ENCODE data around the gene RASD1. TPM values are rescaled to one million over a fixed set of nuclear protein-coding genes. Genes with fewer than 3 reads are reported as not detected.

The RASD1 gene
- total RNA-seq, 1 experiment from 2014 or later: 5.7 TPM

DNA sequence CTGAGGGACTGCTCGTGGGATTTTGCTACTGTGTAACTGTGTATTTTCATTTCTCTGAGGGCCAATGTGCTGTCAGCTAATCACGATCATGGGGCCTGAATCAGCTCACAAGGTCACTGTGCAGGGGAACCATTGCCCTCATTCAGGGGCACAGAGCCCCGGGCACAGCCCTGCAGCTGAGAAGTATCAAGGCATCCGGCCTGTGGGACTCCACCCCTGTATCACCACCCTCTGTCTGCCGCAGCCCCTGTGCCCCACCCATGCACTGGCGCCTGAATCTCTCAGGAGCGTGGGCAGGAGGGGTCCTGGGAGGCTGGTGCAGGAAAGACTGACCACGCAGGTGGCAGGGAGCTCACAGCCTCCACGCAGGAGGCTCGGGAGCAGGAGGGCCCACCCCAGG lies 43.4 kb upstream of the RASD1 start:
- H3K79me1 ChIP-seq (ENCODE audit: insufficient read depth, low read depth, low read length, poor library complexity, severe bottlenecking): no peaks in the 10 kb centered on the region
- H3K4me2 ChIP-seq (ENCODE audit: insufficient read depth, insufficient read length, low read length): no peak overlapping the region
- Mint-ChIP-seq H3K27ac (no peak overlapping the region; a peak in 1 of 7 replicates), H3K9me3 (no peaks in the 10 kb centered on the region), H3K27me3 (ENCODE audit: low read depth) (no peaks in the 10 kb centered on the region; the same call in 1 of the 2 replicates), H3K4me1 (peaks cover 4 to 5% of the 10 kb centered on the region in 2 experiments; a peak in 3 of 4 replicates), H3K4me3 (no peak overlapping the region), H3K36me3 (ENCODE audit: insufficient read depth in 1 of 3, low read depth in 3 of 3) (no peaks in the 10 kb centered on the region; a peak in 1 of 7 replicates)
- no peak overlapping the region for H2BK120ac ChIP-seq (ENCODE audit: low read depth, low read length, poor library complexity, severe bottlenecking)
- H3K27ac ChIP-seq (ENCODE audit: insufficient read length, low read depth, low read length): no peak overlapping the region
- H3K4ac ChIP-seq (ENCODE audit: low read depth, low read length): no peak overlapping the region; the same call in 1 of the 2 replicates
- DNase-seq: no peak
- no peak overlapping the region for H3K18ac ChIP-seq (ENCODE audit: insufficient read length, low read depth, low read length)
- no peak overlapping the region for H3K14ac ChIP-seq (ENCODE audit: insufficient read depth, low read length)
- no peaks in the 10 kb centered on the region for H3K79me2 ChIP-seq (ENCODE audit: insufficient read depth, low read length)
- no peak overlapping the region for H2BK20ac ChIP-seq (ENCODE audit: low read depth, low read length, poor library complexity, severe bottlenecking)
- H3K27me3 ChIP-seq (ENCODE audit: insufficient read depth, low read length): no peaks in the 10 kb centered on the region
- no peaks in the 10 kb centered on the region for H3K9me3 ChIP-seq (ENCODE audit: control insufficient read depth, low read depth, low read length)
- no peak overlapping the region for H4K5ac ChIP-seq (ENCODE audit: insufficient read length, low read depth, low read length)
- no peaks in the 10 kb centered on the region for H3K23me2 ChIP-seq (ENCODE audit: insufficient read length, low read depth, low read length, poor library complexity, severe bottlenecking)
- H2AK5ac ChIP-seq (ENCODE audit: insufficient read length, low read length): no peak overlapping the region
- H3K23ac ChIP-seq (ENCODE audit: insufficient read length, low read depth, low read length): no peak overlapping the region
- H4K91ac ChIP-seq (ENCODE audit: insufficient read length, low read depth, low read length): no peak overlapping the region
- no peak overlapping the region for H3T11ph ChIP-seq (ENCODE audit: low read length)
- TF ChIP-seq, protein P1, sequence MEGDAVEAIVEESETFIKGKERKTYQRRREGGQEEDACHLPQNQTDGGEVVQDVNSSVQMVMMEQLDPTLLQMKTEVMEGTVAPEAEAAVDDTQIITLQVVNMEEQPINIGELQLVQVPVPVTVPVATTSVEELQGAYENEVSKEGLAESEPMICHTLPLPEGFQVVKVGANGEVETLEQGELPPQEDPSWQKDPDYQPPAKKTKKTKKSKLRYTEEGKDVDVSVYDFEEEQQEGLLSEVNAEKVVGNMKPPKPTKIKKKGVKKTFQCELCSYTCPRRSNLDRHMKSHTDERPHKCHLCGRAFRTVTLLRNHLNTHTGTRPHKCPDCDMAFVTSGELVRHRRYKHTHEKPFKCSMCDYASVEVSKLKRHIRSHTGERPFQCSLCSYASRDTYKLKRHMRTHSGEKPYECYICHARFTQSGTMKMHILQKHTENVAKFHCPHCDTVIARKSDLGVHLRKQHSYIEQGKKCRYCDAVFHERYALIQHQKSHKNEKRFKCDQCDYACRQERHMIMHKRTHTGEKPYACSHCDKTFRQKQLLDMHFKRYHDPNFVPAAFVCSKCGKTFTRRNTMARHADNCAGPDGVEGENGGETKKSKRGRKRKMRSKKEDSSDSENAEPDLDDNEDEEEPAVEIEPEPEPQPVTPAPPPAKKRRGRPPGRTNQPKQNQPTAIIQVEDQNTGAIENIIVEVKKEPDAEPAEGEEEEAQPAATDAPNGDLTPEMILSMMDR (conservative IDR thresholded peaks at IDR 0.05): no peak
- H3K56ac ChIP-seq (ENCODE audit: insufficient read length, low read depth, low read length): no peak overlapping the region
- H3K9ac ChIP-seq (ENCODE audit: extremely low read depth, insufficient read length, low read length): no peak overlapping the region
- H4K8ac ChIP-seq (replicated peaks; ENCODE audit: insufficient read length, low read depth, low read length): no peak overlapping the region
- H2BK15ac ChIP-seq (ENCODE audit: low read depth, low read length): no peak overlapping the region
- no peak overlapping the region for H2BK5ac ChIP-seq (ENCODE audit: insufficient read length, low read length)
- WGBS (ENCODE audit: extremely low coverage, insufficient read length, low lambda C conversion rate): no CpG with 5 or more reads among the region's 10 CpGs
- no peaks in the 10 kb centered on the region for H4K20me1 ChIP-seq (ENCODE audit: control insufficient read depth, insufficient read depth, insufficient read length)
- H3K4me1 ChIP-seq (ENCODE audit: insufficient read depth, low read length): no peaks in the 10 kb centered on the region
- no peak overlapping the region for H2AFZ ChIP-seq (ENCODE audit: low read length)
- H2BK12ac ChIP-seq (ENCODE audit: insufficient read length, low read depth, low read length): no peak overlapping the region
